Inflammatory macrophage treated with lipopolysaccharide for 4 hours (primary cell): ENCODE data around the gene CD84.
"Not testable (repeated sequence)": the region's sequence is repeated elsewhere in the genome, so short reads cannot be mapped to it uniquely, and the experiment has no call there.

ENCODE experiments used
- DNase-seq: peaks from one replicate; pipeline ENCODE4 v3.0.0-alpha.2; 2020

The CD84 gene

DNA sequence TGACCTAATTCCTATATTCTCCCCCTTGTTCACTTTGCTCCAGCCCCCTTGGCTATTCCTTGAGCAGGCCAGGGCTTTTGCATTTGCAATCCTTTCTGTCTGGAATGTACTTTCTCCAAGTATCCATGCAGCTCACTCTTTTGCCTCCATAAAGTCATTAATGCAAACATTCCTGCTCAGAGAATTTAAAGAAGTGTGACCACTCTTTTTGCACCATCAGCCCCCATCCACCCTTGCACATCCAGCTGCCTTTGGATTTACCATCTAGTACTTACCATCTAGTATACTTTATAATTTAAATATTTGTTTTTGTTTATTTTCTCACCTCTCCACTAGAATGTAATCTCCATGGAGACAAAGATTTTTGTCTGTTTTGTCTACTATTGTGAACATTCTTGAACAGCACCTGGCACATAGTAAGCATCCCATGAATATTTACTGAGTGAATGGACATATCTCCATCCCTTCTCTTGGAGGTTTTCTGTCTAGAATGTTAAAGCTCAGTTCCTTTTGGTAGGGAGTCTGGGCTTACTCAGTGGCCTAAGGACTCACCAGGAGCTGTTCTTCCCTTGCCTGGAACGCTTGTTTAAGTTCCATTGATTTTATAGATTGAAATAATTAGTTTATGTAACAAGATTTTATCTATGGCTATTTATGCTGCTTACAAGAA is 78.8 kb downstream of the CD84 start:
- DNase-seq = no peak

DNA sequence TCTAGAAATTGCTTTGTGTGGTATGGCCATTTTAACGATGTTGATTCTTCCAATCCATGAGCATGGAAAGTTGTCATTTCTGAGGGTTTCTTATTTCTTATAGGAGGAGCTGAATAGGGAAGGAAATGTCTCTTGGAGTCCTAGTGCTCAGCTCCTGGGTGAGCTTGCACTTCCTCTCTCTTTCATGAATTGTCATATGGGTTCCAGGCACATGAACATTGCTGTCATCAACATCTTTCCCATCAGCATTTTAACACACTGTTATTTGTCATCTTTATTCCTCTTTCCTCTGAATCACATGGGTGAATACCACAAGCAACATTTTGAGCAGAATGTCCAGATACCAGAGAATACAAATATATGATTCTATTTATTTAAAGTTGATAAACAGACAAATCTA is 79.7 kb downstream of the CD84 start:
- DNase-seq = peak; percentile 93

DNA sequence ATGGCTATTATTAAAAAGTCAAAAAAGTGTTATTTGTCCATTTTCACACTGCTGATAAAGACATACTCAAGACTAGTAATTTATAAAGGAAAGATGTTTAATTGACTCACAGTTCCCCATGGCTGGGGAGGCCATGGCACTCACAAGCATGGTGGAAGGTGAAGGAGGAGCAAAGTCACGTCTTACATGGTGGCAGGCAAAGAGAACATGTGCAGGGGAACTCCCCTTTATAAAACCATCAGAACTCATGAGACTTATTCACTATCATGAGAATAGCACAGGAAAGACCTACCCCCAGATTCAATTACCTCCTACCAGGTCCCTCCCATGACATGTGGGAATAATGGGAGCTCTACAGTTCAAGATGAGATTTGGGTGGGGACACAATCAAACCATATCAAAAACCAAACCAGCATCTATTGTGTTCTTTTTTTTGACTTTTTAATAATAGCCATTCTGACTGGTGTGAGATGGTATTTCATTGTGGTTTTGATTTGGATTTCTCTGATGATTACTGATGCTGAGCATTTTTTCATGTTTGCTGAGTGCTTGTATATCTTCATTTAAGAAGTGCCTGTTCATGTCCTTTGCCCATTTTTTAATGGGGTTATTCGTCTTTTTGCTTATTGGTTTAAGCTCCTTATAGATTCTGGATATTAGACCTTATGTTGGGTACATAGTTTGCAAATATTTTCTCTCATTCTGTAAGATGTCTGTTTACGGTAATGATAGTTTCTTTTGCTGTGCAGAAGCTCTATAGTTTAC is 80.8 kb downstream of the CD84 start:
- not testable (repeated sequence) for DNase-seq

DNA sequence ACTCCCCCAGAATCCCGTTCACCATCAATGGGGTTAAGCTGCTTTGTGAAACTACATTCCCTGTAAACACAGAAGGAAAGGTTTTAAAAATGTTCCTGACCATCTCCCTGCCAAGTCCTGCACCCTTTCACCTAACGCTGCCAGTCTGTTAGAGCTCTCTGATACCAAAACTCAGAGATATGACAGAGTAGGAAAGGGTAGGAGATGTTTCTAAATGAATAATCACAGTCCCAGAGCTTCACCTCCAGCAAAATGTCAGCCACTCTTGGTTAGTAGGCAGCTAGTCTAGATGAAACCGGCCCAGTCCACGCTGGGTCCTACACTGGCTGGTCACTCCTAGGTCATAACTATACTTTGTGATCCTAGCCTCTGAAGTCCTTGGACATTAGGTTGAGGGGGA is 83.0 kb downstream of the CD84 start:
- DNase-seq = no peak

DNA sequence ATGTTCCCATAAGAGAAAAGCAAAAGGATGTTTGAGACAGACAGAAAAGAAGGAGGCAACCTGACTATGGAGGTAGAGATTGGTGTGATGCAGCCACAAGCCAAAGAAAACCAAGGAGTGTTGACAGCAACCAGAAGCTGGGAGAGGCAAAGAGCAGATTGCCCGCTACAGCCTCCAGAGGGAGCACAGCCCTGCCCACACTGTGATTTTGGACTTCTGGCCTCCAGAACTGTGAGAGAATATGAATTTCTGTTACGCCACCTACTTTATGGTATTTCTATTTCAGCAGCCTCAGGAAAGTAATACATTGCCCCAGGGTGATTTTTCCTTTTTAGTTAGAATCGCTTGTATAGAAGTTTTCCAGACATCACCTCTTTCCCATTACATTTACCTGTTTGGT is 84.7 kb downstream of the CD84 start:
- peak; percentile 23 for DNase-seq

DNA sequence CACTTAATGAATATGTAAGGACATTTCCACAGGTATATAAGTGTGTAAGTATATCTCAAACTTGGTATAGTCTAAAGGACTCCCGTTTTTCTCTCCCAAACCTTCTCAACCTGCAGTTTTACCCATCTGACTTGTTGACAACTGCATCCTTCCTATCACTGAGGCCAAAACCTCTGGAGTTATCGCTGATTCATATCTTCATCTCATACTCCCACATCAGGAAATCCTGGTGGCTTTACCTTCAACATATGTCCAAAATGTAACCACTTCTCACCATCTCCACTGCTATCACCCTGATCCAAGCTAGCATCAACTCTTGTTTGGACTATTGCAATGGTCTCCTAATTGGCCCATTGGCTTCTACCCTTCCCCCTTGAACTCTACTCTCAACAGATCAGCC is 86.7 kb downstream of the CD84 start:
- DNase-seq = no peak

DNA sequence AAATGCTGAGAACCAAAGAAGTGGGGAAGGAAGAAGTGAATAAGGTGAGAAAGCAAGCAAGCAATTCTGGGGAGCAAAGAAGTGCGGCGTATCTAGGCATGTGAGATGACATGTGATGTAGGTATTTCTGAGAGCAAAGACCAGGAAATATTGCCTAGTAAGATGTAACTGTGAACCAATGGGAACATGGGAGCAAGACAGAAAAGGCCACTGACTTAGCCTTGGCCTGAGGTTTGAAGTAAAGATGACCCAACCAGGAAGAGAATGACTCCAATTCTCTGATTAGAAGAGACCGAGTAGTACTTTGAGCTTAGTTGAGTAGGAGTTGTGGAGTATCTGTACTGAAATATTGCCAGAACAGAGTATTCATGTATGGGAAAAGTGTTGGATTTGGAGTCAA is 87.3 kb downstream of the CD84 start:
- no peak for DNase-seq
